OCI-LY1 (cell line): ENCODE data around the gene GAPDHS.

Source experiments
- H2AFZ ChIP-seq: fragments of 200-600 bp; sonication (generic), shearing (Covaris generic); 2 replicates; pipeline ENCODE4 v1.6.0; 2014; ENCODE audit warnings: antibody characterized with exemption, mild to moderate bottlenecking, low read length
- H3F3A ChIP-seq: fragments of 200-600 bp; sonication (generic), shearing (Covaris generic); 2 replicates; pipeline ENCODE4 v1.6.0; 2014; ENCODE audit warnings: mild to moderate bottlenecking, antibody characterized with exemption, low read length, moderate library complexity; ENCODE audit not compliant: insufficient read depth
- H3K27ac ChIP-seq: fragments of 200-600 bp; sonication (generic); 2 replicates; pipeline ENCODE4 v1.5.1; 2014; ENCODE audit warnings: low read length, mixed run types, mild to moderate bottlenecking, low read depth; ENCODE audit not compliant: poor library complexity, severe bottlenecking
- H3K27me3 ChIP-seq: fragments of 200-600 bp; sonication (generic); 2 replicates; pipeline ENCODE4 v1.6.0; 2014; ENCODE audit warnings: antibody characterized with exemption, mild to moderate bottlenecking, low read length, moderate library complexity; ENCODE audit not compliant: insufficient read depth
- H3K36me3 ChIP-seq: fragments of 200-600 bp; sonication (generic); 2 replicates; pipeline ENCODE4 v1.6.1; 2014; ENCODE audit warnings: mild to moderate bottlenecking, antibody characterized with exemption, low read length, moderate library complexity, mixed read lengths; ENCODE audit not compliant: insufficient read depth
- H3K4me1 ChIP-seq: fragments of 200-600 bp; sonication (generic); 2 replicates; pipeline ENCODE4 v1.5.1; 2014; ENCODE audit warnings: mild to moderate bottlenecking, low read length, moderate library complexity; ENCODE audit not compliant: insufficient read depth, severe bottlenecking
- H3K4me2 ChIP-seq: fragments of 200-600 bp; sonication (generic), shearing (Covaris generic); 2 replicates; pipeline ENCODE4 v1.6.1; 2014; ENCODE audit warnings: low read length
- H3K4me3 ChIP-seq: fragments of 200-600 bp; sonication (generic); 2 replicates; pipeline ENCODE4 v1.5.1; 2014; ENCODE audit warnings: low read length, low read depth, mild to moderate bottlenecking, mixed read lengths; ENCODE audit not compliant: poor library complexity, severe bottlenecking
- H3K79me2 ChIP-seq: fragments of 200-600 bp; shearing (Covaris generic); 2 replicates; pipeline ENCODE4 v1.6.1; 2016; ENCODE audit warnings: mixed run types, low read length, mixed read lengths; ENCODE audit not compliant: insufficient read depth
- H3K9ac ChIP-seq: fragments of 200-600 bp; sonication (generic), shearing (Covaris generic); 2 replicates; pipeline ENCODE4 v1.6.1; 2014; ENCODE audit warnings: mild to moderate bottlenecking, low read length, mixed read lengths
- H3K9me2 ChIP-seq: fragments of 200-600 bp; sonication (generic), shearing (Covaris generic); 2 replicates; pipeline ENCODE4 v1.6.1; 2014; ENCODE audit warnings: low read depth, mild to moderate bottlenecking, low read length, mixed read lengths
- H3K9me3 ChIP-seq: fragments of 200-600 bp; shearing (Covaris generic); 2 replicates; pipeline ENCODE4 v1.6.1; 2014; ENCODE audit warnings: low read length, mixed read lengths
- H4K20me1 ChIP-seq: fragments of 200-600 bp; sonication (generic), shearing (Covaris generic); 2 replicates; pipeline ENCODE4 v1.6.0; 2016; ENCODE audit warnings: mild to moderate bottlenecking, low read length; ENCODE audit not compliant: insufficient read depth
- EZH2 ChIP-seq: fragments of 200-600 bp; sonication (generic), shearing (Covaris generic); IDR thresholded peaks from 2 replicates; pipeline ENCODE4 v1.8.0; 2017; ENCODE audit warnings: borderline replicate concordance, mixed run types, mild to moderate bottlenecking, antibody characterized with exemption, low read length, moderate library complexity, mixed read lengths
- TF ChIP-seq, protein P1 (sequence below): fragments of 200-600 bp; sonication (generic), shearing (Covaris generic); IDR thresholded peaks from 2 replicates; pipeline ENCODE4 v1.5.1; 2017; ENCODE audit warnings: mild to moderate bottlenecking, antibody characterized with exemption, low read length, moderate library complexity, mixed read lengths

The GAPDHS gene

DNA sequence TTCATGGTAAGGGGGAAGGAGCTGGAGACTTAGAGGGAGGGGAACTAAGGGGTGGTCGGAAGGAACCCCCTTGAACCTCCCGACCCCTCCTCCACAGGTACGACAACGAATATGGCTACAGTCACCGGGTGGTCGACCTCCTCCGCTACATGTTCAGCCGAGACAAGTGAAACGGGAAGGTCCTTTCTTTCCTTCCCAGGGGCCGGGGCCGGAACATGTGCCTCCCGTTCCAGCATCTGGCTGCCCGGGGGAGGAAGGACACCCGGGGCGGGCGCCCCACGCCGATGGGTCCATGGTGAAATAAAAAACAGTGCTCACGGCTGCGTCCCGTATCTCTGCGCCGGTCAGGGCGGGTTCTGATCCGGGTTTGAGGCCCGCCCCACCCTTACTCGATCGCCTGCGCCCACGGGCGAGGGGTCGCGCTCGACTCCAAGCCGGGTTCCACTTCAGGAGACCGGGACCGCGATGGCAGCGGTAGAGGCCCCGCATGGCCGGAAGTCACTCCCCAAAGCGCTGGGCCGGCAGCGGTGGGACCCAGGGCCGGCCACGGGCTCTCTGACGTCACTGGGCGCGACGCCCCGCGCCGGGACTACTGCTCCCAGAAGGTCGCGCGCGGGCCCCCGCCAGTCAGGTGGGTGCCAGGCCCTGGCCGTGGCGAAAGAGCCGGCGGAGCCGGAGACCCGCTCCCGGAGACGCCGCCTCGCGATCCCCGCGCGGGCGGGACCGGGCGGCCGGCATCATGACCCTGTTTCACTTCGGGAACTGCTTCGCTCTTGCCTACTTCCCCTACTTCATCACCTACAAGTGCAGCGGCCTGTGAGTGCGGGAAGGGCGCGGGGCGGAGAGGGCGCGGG lies 12.0 kb downstream of the GAPDHS start, which contains the start of gene TMEM147:
Gene TMEM147, plus strand, starts transcription at position 626 of the 854 bp plus-strand sequence. Its CDS starts 114 bp downstream, at position 740.
- peaks cover 37% of the 10 kb centered on the region for H3K4me1 ChIP-seq
- no peaks in the 10 kb centered on the region for H4K20me1 ChIP-seq
- H3K27me3 ChIP-seq = no peaks in the 10 kb centered on the region
- TF ChIP-seq EZH2 = no peak
- TF ChIP-seq, protein P1, sequence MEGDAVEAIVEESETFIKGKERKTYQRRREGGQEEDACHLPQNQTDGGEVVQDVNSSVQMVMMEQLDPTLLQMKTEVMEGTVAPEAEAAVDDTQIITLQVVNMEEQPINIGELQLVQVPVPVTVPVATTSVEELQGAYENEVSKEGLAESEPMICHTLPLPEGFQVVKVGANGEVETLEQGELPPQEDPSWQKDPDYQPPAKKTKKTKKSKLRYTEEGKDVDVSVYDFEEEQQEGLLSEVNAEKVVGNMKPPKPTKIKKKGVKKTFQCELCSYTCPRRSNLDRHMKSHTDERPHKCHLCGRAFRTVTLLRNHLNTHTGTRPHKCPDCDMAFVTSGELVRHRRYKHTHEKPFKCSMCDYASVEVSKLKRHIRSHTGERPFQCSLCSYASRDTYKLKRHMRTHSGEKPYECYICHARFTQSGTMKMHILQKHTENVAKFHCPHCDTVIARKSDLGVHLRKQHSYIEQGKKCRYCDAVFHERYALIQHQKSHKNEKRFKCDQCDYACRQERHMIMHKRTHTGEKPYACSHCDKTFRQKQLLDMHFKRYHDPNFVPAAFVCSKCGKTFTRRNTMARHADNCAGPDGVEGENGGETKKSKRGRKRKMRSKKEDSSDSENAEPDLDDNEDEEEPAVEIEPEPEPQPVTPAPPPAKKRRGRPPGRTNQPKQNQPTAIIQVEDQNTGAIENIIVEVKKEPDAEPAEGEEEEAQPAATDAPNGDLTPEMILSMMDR = no peak
- no peaks in the 10 kb centered on the region for H3F3A ChIP-seq
- H3K79me2 ChIP-seq = no peaks in the 10 kb centered on the region
- peak within 1 kb of the TSS; percentile 90 for H3K4me3 ChIP-seq
- H3K9me2 ChIP-seq = no peaks in the 10 kb centered on the region
- no peak within 1 kb of the TSS for H3K27ac ChIP-seq
- H3K4me2 ChIP-seq = peak within 1 kb of the TSS; percentile 84
- H3K9ac ChIP-seq = peak within 1 kb of the TSS; percentile 91
- peaks cover 11% of the 10 kb centered on the region; the same call in 1 of the 2 replicates for H3K36me3 ChIP-seq
- no peaks in the 10 kb centered on the region for H3K9me3 ChIP-seq
- no peak within 1 kb of the TSS; the same call in 1 of the 2 replicates for H2AFZ ChIP-seq

DNA sequence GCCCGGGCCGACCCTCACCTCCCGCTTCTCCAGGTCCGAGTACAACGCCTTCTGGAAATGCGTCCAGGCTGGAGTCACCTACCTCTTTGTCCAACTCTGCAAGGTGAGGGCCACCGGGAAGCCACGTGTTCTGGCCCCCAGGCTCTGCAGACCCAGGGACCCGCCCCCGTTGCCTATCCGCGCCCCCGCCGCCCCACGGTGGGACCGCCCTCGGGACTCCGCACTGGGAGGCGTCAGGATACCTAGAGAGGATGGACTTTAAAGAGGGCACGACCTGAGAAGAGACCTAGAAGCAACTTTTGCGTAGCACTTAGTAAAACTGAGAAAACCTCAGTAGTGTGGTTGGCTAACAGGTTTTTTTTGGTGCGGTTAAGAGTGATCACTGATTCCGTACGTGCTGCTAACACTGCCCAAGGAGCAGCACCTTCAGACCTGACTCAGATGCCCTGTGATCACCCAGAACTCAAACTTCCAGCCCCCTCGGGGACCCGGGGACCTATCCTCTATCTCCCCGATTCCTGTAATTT lies 12.7 kb downstream of the GAPDHS start:
- H3K9me3 ChIP-seq = no peaks in the 10 kb centered on the region
- H3K36me3 ChIP-seq = peaks cover 11% of the 10 kb centered on the region; the same call in 1 of the 2 replicates
- no peaks in the 10 kb centered on the region for H3K27me3 ChIP-seq
- TF ChIP-seq EZH2 = no peak
- TF ChIP-seq, protein P1 = no peak
- H3K4me3 ChIP-seq = peak overlapping the region; percentile 90
- H3K79me2 ChIP-seq = no peaks in the 10 kb centered on the region
- peak overlapping the region; percentile 84 for H3K4me2 ChIP-seq
- H3K9me2 ChIP-seq = no peaks in the 10 kb centered on the region
- no peaks in the 10 kb centered on the region for H3F3A ChIP-seq
- H3K27ac ChIP-seq = no peak overlapping the region
- H3K4me1 ChIP-seq = peaks cover 30% of the 10 kb centered on the region
- H2AFZ ChIP-seq = no peak overlapping the region
- H4K20me1 ChIP-seq = no peaks in the 10 kb centered on the region
- H3K9ac ChIP-seq = peak overlapping the region; percentile 91

DNA sequence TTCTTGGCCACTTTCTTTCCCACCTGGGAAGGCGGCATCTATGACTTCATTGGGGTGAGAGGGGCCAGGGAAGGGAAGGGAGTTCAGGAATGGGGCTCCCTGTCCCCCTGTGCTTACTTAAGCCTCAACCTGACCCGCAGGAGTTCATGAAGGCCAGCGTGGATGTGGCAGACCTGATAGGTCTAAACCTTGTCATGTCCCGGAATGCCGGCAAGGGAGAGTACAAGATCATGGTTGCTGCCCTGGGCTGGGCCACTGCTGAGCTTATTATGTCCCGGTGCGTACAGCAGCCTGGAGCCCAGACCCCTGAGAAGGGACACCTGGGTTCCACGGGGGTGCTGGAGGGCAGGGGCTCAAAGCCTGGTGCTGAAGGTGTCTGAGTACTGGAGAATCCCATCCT lies 13.3 kb downstream of the GAPDHS start:
- Histone ChIP-seq H3F3A (no peaks in the 10 kb centered on the region), H3K9ac (peak overlapping the region; percentile 91), H4K20me1 (no peaks in the 10 kb centered on the region), H3K27me3 (no peaks in the 10 kb centered on the region), H3K4me3 (peak overlapping the region; percentile 90), H2AFZ (no peak overlapping the region), H3K9me2 (no peaks in the 10 kb centered on the region), H3K79me2 (no peaks in the 10 kb centered on the region), H3K27ac (no peak overlapping the region), H3K4me1 (peaks cover 24% of the 10 kb centered on the region), H3K9me3 (no peaks in the 10 kb centered on the region), H3K4me2 (peak overlapping the region; percentile 84), H3K36me3 (peaks cover 11% of the 10 kb centered on the region; the same call in 1 of the 2 replicates)
- TF ChIP-seq EZH2 = no peak
- TF ChIP-seq, protein P1 = no peak
